Measurements from ENCODE around the gene SLC8A2.

GRCh38 chr19:47470447-47471195 is 1.1 kb downstream of the SLC8A2 start:
- no peak for TF ChIP-seq CTCF (IDR thresholded peaks at IDR 0.05)
- TF ChIP-seq POLR2A (IDR thresholded peaks at IDR 0.05): no peak

Data from ovary (tissue), 3 donors.